ENCODE results near the gene SIX2. TPM values are rescaled to one million over a fixed set of nuclear protein-coding genes. Genes with fewer than 3 reads are reported as not detected.

The SIX2 gene
- total RNA-seq, 2 experiments from 2014 or later: not detected

- POLR2A ChIA-PET: no interaction called here
- Mint-ChIP-seq H3K27me3 (peaks cover 10% of the 10 kb centered on the region), H3K4me1 (ENCODE audit: low read depth) (no peaks in the 10 kb centered on the region), H3K27ac (no peak overlapping the region), H3K4me3 (no peak overlapping the region), H3K9me3 (no peaks in the 10 kb centered on the region), H3K36me3 (ENCODE audit: low read depth) (no peaks in the 10 kb centered on the region)
- DNase-seq (no peak), ATAC-seq (no peak)
- no peak for TF ChIP-seq CTCF (IDR thresholded peaks at IDR 0.05)
- CTCF ChIA-PET: no interaction called here
- intact Hi-C loops (cut with micrococcal nuclease): no loop called here
Observed at GRCh38 chr2:45047301-45047700, 38.0 kb upstream of the SIX2 start.

- ChIA-PET POLR2A (no interaction called here), CTCF (no interaction called here)
- ATAC-seq (no peak), DNase-seq (no peak)
- Mint-ChIP-seq H3K9me3 (no peaks in the 10 kb centered on the region), H3K27me3 (peaks cover 10% of the 10 kb centered on the region), H3K4me3 (no peak overlapping the region), H3K27ac (no peak overlapping the region), H3K36me3 (ENCODE audit: low read depth) (no peaks in the 10 kb centered on the region), H3K4me1 (ENCODE audit: low read depth) (no peaks in the 10 kb centered on the region)
- intact Hi-C loops (cut with micrococcal nuclease): no loop called here
- no peak for TF ChIP-seq CTCF (IDR thresholded peaks at IDR 0.05)
Observed at GRCh38 chr2:45046786-45047185, 37.5 kb upstream of the SIX2 start.

GRCh38 chr2:45045706-45046105 is 36.5 kb upstream of the SIX2 start:
- Mint-ChIP-seq H3K4me1 (ENCODE audit: low read depth) (no peaks in the 10 kb centered on the region), H3K27me3 (peaks cover 10% of the 10 kb centered on the region), H3K36me3 (ENCODE audit: low read depth) (no peaks in the 10 kb centered on the region), H3K9me3 (no peaks in the 10 kb centered on the region), H3K27ac (no peak overlapping the region), H3K4me3 (no peak overlapping the region)
- DNase-seq (no peak), ATAC-seq (no peak)
- intact Hi-C loops (cut with micrococcal nuclease): no loop called here
- no peak for TF ChIP-seq CTCF (IDR thresholded peaks at IDR 0.05)
- POLR2A ChIA-PET: no interaction called here
- CTCF ChIA-PET: no interaction called here

- no peak overlapping the region for H3K27ac Mint-ChIP-seq
- POLR2A ChIA-PET: interaction anchor here (0.6 kb wide), 1 partner anchor 84 kb away, joined by 3 read pairs; no protein-coding TSS in a partner anchor
- H3K27me3 Mint-ChIP-seq: peaks cover 10% of the 10 kb centered on the region
- no peaks in the 10 kb centered on the region for H3K4me1 Mint-ChIP-seq (ENCODE audit: low read depth)
- no peaks in the 10 kb centered on the region for H3K9me3 Mint-ChIP-seq
- no peak overlapping the region for H3K4me3 Mint-ChIP-seq
- CTCF ChIA-PET: no interaction called here
- no peak for DNase-seq
- intact Hi-C loops (cut with micrococcal nuclease): no loop called here
- no peaks in the 10 kb centered on the region for H3K36me3 Mint-ChIP-seq (ENCODE audit: low read depth)
- no peak for ATAC-seq
- no peak for TF ChIP-seq CTCF (IDR thresholded peaks at IDR 0.05)
Observed at GRCh38 chr2:45044916-45045315, 35.7 kb upstream of the SIX2 start.

GRCh38 chr2:45043174-45043573 is 33.9 kb upstream of the SIX2 start:
- no peaks in the 10 kb centered on the region for H3K4me1 Mint-ChIP-seq (ENCODE audit: low read depth)
- intact Hi-C loops (cut with micrococcal nuclease): no loop called here
- TF ChIP-seq CTCF (IDR thresholded peaks at IDR 0.05): no peak
- no peaks in the 10 kb centered on the region for H3K9me3 Mint-ChIP-seq
- H3K36me3 Mint-ChIP-seq (ENCODE audit: low read depth): no peaks in the 10 kb centered on the region
- no peak overlapping the region for H3K4me3 Mint-ChIP-seq
- CTCF ChIA-PET: no interaction called here
- no peak for DNase-seq
- POLR2A ChIA-PET: no interaction called here
- no peak overlapping the region for H3K27ac Mint-ChIP-seq
- ATAC-seq: no peak
- peaks cover 10% of the 10 kb centered on the region for H3K27me3 Mint-ChIP-seq

Data from activated CD8-positive, alpha-beta T cell treated with anti-CD3 and anti-CD28 coated beads for 36 hours (primary cell).